ENCODE data around the gene GRIFIN.

Gene GRIFIN

GRCh38 chr7:2431260-2431867 lies 44.8 kb downstream of the GRIFIN start:
- no peak for DNase-seq

- no peak for DNase-seq
These were observed 50.4 kb downstream of the GRIFIN start for GRCh38 chr7:2425749-2426148.
